PC-9 (cell line): ENCODE results near the gene NEIL3.

Source experiments
- CTCF ChIP-seq: fragments of 200-600 bp; sonication (generic); conservative IDR thresholded peaks from 2 replicates; pipeline ENCODE4 v1.6.1; 2017; ENCODE audit warnings: mixed run types, antibody characterized with exemption, mild to moderate bottlenecking, moderate library complexity
- EZH2 ChIP-seq: fragments of 200-600 bp; sonication (generic); IDR thresholded peaks from 2 replicates; pipeline ENCODE4 v1.8.0; 2017; ENCODE audit warnings: antibody characterized with exemption, low read depth

- TF ChIP-seq CTCF (no peak), EZH2 (no peak)
Observed at GRCh38 chr4:177285953-177286352, 23.7 kb upstream of the NEIL3 start.
